Measurements from ENCODE around the gene FOXL2.

Gene FOXL2

GRCh38 chr3:138946663-138947494 is at the start of gene FOXL2, which contains the start of gene FOXL2NB:
FOXL2 (minus strand) TSS chr3:138947137; CDS start chr3:138946722, 415 bp downstream.
FOXL2NB (plus strand) TSS chr3:138947217; CDS start chr3:138947365, 148 bp downstream.
- no peak for DNase-seq

- DNase-seq: no peak
These were observed 48.8 kb upstream of the FOXL2 start for GRCh38 chr3:138995706-138996105.

DNA sequence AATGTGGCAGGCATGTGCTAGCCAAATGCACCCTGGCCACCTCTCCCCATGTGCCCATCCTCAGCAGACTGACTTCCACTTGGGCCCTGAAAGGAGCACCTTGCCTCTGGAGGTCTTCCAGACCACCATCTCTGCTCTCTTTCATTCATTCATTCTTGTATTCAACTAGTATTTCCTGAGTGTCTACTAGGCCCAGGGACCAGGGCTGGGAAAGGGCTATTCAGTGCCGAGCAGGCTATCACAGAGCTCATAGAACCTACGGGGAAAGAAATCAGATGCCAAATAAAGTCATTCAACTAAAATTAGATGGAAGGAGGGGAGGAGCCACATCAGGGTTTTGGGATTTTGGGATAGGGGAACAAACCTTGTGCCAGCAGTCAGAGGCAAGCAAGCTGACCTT is 40.2 kb upstream of the FOXL2 start:
- no peak for DNase-seq

DNA sequence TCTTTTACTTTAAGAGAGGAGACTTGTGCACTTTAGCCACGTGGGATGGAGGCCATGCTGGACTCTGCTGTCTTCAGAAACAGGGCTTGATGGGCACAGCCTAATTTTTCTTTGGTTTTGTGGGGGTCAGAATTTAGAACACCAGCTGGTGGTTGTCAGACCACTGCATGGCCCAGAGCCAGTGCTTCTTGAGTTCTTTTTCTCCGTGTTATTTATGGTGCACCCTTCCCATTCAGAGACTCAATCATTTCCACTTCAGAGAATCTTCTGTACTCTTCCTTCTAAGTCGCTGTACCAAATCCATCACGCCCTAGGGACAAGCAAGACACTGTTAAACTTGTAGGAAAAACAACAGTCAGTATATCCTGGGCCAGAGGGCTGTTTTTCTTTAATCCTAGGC is 39.0 kb upstream of the FOXL2 start:
- no peak for DNase-seq

DNA sequence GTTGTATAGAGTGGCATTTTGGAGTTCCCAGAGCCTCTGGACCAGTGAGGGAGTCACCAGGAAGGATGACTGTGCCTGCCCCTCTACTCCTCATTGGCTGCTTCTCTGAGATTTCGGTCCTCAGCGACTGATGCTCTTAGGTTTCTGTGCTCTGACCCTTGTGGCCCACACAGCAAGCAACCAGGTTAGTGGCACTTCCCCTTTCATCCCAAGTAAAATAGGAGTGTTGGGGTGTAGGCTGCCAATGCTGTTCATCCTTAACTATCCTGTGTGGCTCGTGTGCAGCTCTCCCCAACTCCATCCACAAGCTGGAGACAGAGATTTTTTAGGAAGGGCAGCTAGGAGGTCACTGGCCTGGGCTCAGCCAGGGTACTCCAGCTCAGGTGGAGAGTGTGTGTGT is 37.9 kb upstream of the FOXL2 start:
- DNase-seq: no peak

DNA sequence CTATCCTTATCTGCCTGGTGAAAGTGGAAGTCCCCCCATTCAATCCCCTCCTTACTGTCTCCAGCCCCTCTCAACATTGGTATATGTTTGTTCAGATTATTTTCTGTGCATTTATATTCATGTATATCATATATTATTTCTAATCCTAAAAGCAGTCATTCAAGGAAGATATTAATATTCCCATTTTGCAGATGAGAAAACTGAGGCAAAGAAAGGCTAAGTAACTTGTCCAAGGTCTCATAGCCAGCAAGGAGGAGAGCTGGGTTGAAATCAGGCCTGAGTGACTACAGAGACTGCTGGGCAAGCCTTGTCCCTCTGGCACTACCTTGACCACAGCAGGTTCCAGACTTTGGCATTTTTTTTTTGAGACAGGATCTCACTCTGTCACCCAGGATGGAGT is 29.1 kb upstream of the FOXL2 start:
- DNase-seq: no peak

GRCh38 chr3:138975351-138975750 is 28.4 kb upstream of the FOXL2 start:
- no peak for DNase-seq

- no peak for DNase-seq
These were observed 27.5 kb upstream of the FOXL2 start for GRCh38 chr3:138974462-138974861.

DNA sequence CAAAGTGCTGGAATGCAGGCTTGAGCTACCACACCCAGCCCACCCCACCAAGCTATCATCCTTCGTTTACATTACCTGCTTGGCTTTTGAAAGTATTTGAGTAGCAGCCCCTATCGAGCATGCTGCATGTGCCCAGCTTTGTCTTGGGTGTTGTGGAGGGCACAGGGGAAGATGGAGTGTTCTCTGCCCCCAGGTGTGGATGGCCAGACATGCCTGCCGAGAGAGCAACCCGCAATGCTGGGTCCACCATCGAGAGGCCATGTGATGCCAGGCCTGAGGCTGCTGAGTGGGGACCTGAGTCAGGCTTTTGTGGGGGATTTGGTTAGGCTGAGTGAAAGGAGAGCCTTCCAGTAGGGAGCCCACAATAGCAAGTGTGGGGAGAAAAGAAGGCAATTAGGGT is 26.0 kb upstream of the FOXL2 start:
- no peak for DNase-seq

GRCh38 chr3:138971766-138972320 is 24.9 kb upstream of the FOXL2 start:
- DNase-seq: no peak

- DNase-seq: no peak
These were observed 18.0 kb upstream of the FOXL2 start for GRCh38 chr3:138964923-138965322.

GRCh38 chr3:138964264-138964663 is 17.3 kb upstream of the FOXL2 start:
- DNase-seq: no peak

DNA sequence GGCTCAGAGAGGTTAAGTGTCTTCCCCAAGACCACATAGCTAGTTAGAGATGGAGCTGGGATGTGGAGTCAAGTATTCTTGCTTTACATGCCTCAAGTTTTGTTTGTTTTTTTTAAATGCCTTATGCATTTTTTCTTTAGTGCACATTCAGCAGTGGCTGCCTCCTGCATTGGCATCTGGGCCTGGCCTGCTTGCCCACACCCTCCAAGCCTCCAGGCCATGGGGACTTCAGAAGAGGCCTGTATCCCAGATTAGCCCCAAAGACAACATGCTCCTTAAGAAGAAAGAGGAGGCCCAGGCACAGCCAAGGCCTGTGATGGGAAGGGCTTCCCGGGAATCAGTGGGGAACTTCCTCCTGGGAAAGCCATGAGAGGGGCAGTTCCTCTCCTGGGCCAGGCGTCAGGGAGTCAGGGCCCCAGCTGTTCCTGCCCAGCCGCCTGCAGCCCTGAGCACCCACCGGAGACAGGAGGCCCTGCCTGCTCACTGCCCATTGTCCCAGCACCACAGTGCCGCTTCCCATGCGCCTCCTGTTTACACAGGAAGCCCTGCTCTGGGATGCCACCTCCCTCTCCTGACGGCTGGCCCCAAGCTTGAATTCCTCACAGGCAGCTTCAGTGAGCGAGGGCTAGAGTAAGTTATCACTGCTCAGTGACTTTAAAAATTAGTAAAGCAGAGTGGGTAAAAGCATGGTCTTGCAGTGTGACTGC is 16.1 kb upstream of the FOXL2 start:
- no peak for DNase-seq

GRCh38 chr3:138960417-138960852 is 13.5 kb upstream of the FOXL2 start:
- DNase-seq: no peak

DNA sequence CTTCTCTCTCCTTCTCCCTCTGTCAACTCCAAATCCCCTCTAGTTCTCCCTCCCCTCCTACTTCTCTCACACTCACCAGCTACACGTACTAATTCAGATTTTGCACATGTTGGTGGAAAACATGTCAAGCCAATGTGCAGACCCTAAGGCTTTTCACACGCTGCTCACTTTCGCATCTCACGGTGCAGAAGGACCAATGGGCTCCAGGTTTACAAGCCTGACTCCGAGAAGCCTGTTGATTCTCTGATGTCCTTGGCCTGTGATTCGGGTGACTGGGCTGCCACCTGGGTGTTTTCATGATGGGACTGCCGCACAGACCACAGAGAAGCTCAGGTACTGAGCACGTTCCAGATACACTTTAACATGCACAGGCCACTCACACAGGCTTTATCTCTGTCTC is 3.8 kb upstream of the FOXL2 start:
- DNase-seq: no peak

GRCh38 chr3:138950006-138950644 is 3.2 kb upstream of the FOXL2 start:
- DNase-seq: no peak

- DNase-seq: no peak
These were observed 2.6 kb upstream of the FOXL2 start for GRCh38 chr3:138949445-138950005.

DNA sequence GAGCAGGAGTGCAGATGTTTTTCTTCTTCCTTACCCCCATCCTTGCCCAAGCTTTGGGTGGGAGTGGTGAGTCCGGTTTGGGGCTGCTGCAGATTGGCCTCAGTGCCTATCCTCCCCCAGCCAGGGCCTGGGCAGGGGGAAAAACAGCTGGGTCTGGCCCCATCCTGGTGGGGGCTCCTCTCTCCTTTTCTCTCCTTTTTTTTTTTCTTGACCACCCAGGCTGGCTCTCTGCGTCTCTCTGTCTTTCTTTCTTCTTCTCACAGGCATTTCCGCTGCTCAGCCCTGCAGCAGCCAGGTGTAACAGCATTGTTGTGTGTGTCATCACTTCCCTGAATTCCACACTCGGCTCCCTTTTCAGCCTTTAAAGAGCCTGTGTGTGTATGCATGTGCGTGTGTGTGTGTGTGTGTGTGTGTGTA is 2.1 kb upstream of the FOXL2 start:
- no peak for DNase-seq

DNA sequence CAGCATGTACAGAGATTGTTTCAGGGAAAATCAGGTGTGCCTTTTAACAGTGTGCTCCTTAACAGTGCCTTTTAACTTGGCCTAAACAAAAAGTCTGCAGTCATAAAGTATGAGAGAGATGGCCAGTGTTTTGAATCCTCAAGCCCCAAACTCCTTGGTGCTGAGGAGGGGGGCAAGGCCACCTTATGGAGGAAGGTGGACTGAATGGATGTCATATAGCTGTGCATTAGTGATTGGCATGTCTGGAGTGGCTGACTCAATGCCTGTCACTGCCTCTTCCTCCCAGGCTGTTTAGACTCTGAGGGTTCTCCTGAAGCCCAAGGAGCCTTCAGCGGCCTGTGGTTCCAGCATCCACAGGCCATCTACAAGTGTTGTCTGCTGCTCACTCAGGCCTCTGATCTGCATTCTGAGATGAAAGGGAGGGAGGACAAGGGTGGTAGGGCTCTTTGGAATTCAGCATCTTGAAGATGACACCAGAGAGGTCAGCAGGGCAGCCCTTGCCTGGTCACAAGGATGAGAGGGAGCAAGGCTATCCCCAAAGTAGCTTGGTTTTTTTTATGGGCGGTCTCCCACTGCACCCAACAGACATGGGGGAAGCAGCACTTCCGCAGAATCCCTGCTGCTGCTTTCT is 1.5 kb upstream of the FOXL2 start:
- DNase-seq: no peak

GRCh38 chr3:138947495-138948121 is 671 bp upstream of the FOXL2 start:
- DNase-seq: no peak

DNA sequence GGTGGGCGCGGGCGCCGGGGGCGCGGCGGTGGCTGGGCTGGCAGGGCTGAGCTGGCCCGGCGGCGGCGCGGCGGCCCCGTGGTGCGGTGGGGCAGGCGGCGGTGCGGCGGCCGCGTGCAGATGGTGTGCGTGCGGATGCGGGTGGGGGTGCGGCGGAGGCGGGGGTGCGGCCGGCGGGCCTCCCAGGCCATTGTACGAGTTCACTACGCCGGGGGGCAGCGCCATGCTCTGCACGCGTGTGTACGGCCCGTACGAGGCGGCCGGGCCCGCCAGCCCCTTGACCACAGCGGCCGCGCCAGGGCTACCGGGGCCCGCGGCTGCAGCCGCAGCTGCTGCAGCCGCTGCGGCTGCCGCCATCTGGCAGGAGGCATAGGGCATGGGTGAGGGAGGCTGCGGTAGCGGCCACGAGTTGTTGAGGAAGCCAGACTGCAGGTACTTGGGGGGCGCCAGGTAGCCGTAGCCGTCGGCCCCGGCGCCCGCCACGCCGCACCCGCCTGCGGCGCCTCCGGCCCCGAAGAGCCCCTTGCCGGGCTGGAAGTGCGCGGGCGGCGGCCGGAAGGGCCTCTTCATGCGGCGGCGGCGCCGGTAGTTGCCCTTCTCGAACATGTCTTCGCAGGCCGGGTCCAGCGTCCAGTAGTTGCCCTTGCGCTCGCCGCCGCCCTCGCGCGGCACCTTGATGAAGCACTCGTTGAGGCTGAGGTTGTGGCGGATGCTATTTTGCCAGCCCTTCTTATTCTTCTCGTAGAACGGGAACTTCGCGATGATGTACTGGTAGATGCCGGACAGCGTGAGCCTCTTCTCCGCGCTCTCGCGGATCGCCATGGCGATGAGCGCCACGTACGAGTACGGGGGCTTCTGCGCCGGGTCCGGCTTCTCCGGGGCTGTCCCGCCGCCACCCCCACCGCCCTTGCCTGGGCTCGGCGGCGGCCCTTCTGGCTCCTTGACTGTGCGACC is 951 bp downstream of the FOXL2 start:
- peak; percentile 13 for DNase-seq

Data from NCI-H510A treated with DMSO at 0.1 percent for 48 hours (cell line).